ENCODE measurements around the gene TTLL5.

GRCh38 chr14:75896341-75896740 lies 235.3 kb downstream of the TTLL5 start:
- TF ChIP-seq CTCF (IDR thresholded peaks at IDR 0.05) (no peak), POLR2A (IDR thresholded peaks at IDR 0.05) (no peak)
